GM23338 (cell line): ENCODE results near the gene RRBP1. TPM values are rescaled to one million over a fixed set of nuclear protein-coding genes. Genes with fewer than 3 reads are reported as not detected.

Experiments used
- ATAC-seq: fragments of 200-7000 bp; cut with Tn5 transposase; 3 replicates; pipeline ENCODE4 v1.9.1; 2020
- DNase-seq: peaks from one replicate; pipeline ENCODE4 v3.0.0-alpha.2; 2015; ENCODE audit warnings: low spot score
- H2AFZ ChIP-seq: fragments of 200-600 bp; sonication (generic); 2 replicates; pipeline ENCODE4 v1.8.0; 2016; ENCODE audit warnings: antibody characterized with exemption, mild to moderate bottlenecking, moderate library complexity
- H3F3A ChIP-seq: fragments of 200-600 bp; sonication (generic); replicated peaks from 2 replicates; pipeline ENCODE4 v1.8.0; 2017; ENCODE audit warnings: antibody characterized with exemption, mixed run types, low read depth
- H3K27ac ChIP-seq: fragments of 200-600 bp; sonication (generic); 2 replicates; pipeline ENCODE4 v1.6.1; 2016; ENCODE audit warnings: low read depth
- H3K27me3 ChIP-seq: fragments of 200-600 bp; sonication (generic); 2 replicates; pipeline ENCODE4 v1.8.0; 2016; ENCODE audit warnings: mild to moderate bottlenecking, mixed run types, moderate library complexity; ENCODE audit not compliant: insufficient read depth
- H3K36me3 ChIP-seq: fragments of 200-600 bp; sonication (generic); 2 replicates; pipeline ENCODE4 v1.8.0; 2016; ENCODE audit warnings: mild to moderate bottlenecking; ENCODE audit not compliant: insufficient read depth
- H3K4me1 ChIP-seq: fragments of 200-600 bp; sonication (generic); 2 replicates; pipeline ENCODE4 v1.8.0; 2016; ENCODE audit warnings: mild to moderate bottlenecking, moderate library complexity; ENCODE audit not compliant: insufficient read depth
- H3K4me2 ChIP-seq: fragments of 200-600 bp; sonication (generic); 2 replicates; pipeline ENCODE4 v1.7.1; 2017; ENCODE audit warnings: mixed run types
- H3K4me3 ChIP-seq: fragments of 200-600 bp; sonication (generic); 2 replicates; pipeline ENCODE4 v1.6.1; 2016; ENCODE audit warnings: mixed run types
- H3K79me2 ChIP-seq: fragments of 200-600 bp; sonication (generic); replicated peaks from 2 replicates; pipeline ENCODE4 v1.8.0; 2017; ENCODE audit warnings: mild to moderate bottlenecking; ENCODE audit not compliant: insufficient read depth
- H3K9me2 ChIP-seq: fragments of 200-600 bp; sonication (generic); 2 replicates; pipeline ENCODE4 v1.8.0; 2017; ENCODE audit not compliant: insufficient read depth
- H4K20me1 ChIP-seq: fragments of 200-600 bp; sonication (generic); replicated peaks from 2 replicates; pipeline ENCODE4 v1.8.0; 2017; ENCODE audit warnings: mild to moderate bottlenecking; ENCODE audit not compliant: insufficient read depth
- H3K27ac Mint-ChIP-seq: 2 replicates; pipeline ENCODE4 v1.8.0; 2020; ENCODE audit warnings: inconsistent platforms, mild to moderate bottlenecking, moderate library complexity, mixed read lengths
- H3K27me3 Mint-ChIP-seq: 3 replicates; pipeline ENCODE4 v1.8.0; 2022; ENCODE audit warnings: low read depth, mild to moderate bottlenecking, moderate library complexity, mixed read lengths, inconsistent platforms; ENCODE audit not compliant: insufficient read depth, poor library complexity
- H3K36me3 Mint-ChIP-seq: 3 replicates; pipeline ENCODE4 v1.8.0; 2021; ENCODE audit warnings: low read depth, mild to moderate bottlenecking, inconsistent platforms, moderate library complexity, mixed read lengths
- H3K4me1 Mint-ChIP-seq: 3 replicates; pipeline ENCODE4 v1.8.0; 2020; ENCODE audit warnings: mild to moderate bottlenecking, inconsistent platforms, mixed read lengths
- H3K4me3 Mint-ChIP-seq: 3 replicates; pipeline ENCODE4 v1.8.0; 2021; ENCODE audit warnings: moderate library complexity, mild to moderate bottlenecking, inconsistent platforms, mixed read lengths
- H3K9me3 Mint-ChIP-seq: 3 replicates; pipeline ENCODE4 v1.8.0; 2020; ENCODE audit warnings: moderate library complexity, mild to moderate bottlenecking, inconsistent platforms, mixed read lengths
- CREB1 ChIP-seq: fragments of 250-450 bp; sonication (Bioruptor Pico); IDR thresholded peaks from 2 replicates; pipeline ENCODE4 v1.5.0; 2020; ENCODE audit warnings: low read depth, mild to moderate bottlenecking, moderate library complexity
- EZH2 ChIP-seq: fragments of 200-600 bp; sonication (generic); IDR thresholded peaks from one replicate; pipeline ENCODE4 v1.8.0; 2017; ENCODE audit warnings: antibody characterized with exemption, mild to moderate bottlenecking, low read depth; ENCODE audit not compliant: unreplicated experiment
- EZH2phosphoT487 ChIP-seq: fragments of 200-600 bp; sonication (generic); IDR thresholded peaks from one replicate; pipeline ENCODE4 v1.8.1; 2018; ENCODE audit warnings: antibody characterized with exemption; ENCODE audit not compliant: unreplicated experiment
- JUNB ChIP-seq: IDR thresholded peaks from one replicate; pipeline ENCODE4 v1.6.1; 2016; ENCODE audit warnings: antibody characterized with exemption; ENCODE audit not compliant: unreplicated experiment
- NANOG ChIP-seq: IDR thresholded peaks from 2 replicates; pipeline ENCODE4 v1.6.1; 2016; ENCODE audit warnings: antibody characterized with exemption, borderline replicate concordance
- POLR2AphosphoS5 ChIP-seq: IDR thresholded peaks from 2 replicates; pipeline ENCODE4 v1.6.1; 2016; ENCODE audit warnings: antibody characterized with exemption, low read depth
- STAT1 ChIP-seq: IDR thresholded peaks from one replicate; pipeline ENCODE4 v1.6.1; 2016; ENCODE audit warnings: antibody characterized with exemption; ENCODE audit not compliant: unreplicated experiment
- ZNF114 ChIP-seq: fragments of 250-450 bp; sonication (Bioruptor Pico); IDR thresholded peaks from 2 replicates; pipeline ENCODE4 v1.5.0; 2020; ENCODE audit warnings: mild to moderate bottlenecking, moderate library complexity
- ZNF331 ChIP-seq: fragments of 250-450 bp; sonication (Bioruptor Pico); IDR thresholded peaks from 2 replicates; pipeline ENCODE4 v1.5.0; 2020; ENCODE audit warnings: low read depth, mild to moderate bottlenecking, moderate library complexity
- polyA plus RNA-seq: library from polyadenylated mRNA; unstranded; fragments of >200 nt; fragmentation: Nextera tagmentation; extraction: Ambion mirVana; gene quantifications from 2 replicates; pipeline ENCODE4 v1.2.1, GENCODE V29; 2016
- total RNA-seq: library from RNA; depleted of rRNA; stranded (reverse); fragments of >200 nt; shearing (Covaris generic); gene quantifications from 2 replicates; pipeline ENCODE4 v1.2.3, GENCODE V29; 2014
- TF ChIP-seq, protein P1 (sequence below), 2 experiments: fragments of 200-600 bp in 1 of 2; sonication (generic) in 1 of 2; conservative IDR thresholded peaks; 2 replicates each; pipeline versions ENCODE4 v1.5.1 to v1.6.1; 2016 to 2017; ENCODE audit warnings: antibody characterized with exemption in 2 of 2, low read depth in 2 of 2, mild to moderate bottlenecking in 2 of 2, moderate library complexity in 1 of 2
- TF ChIP-seq, protein P2 (sequence below): fragments of 250-450 bp; sonication (Bioruptor Pico); IDR thresholded peaks from 2 replicates; pipeline ENCODE4 v1.5.0; 2020; ENCODE audit warnings: mild to moderate bottlenecking, moderate library complexity
- TF ChIP-seq, protein P3 (sequence below): IDR thresholded peaks from one replicate; pipeline ENCODE4 v1.6.1; 2018; ENCODE audit warnings: antibody characterized with exemption; ENCODE audit not compliant: unreplicated experiment
- TF ChIP-seq, protein P4 (sequence below): IDR thresholded peaks from 2 replicates; pipeline ENCODE4 v1.6.1; 2016; ENCODE audit warnings: antibody characterized with exemption

The RRBP1 gene
- total and polyA plus RNA-seq, 2 experiments from 2014 or later: 105 to 113 TPM

DNA sequence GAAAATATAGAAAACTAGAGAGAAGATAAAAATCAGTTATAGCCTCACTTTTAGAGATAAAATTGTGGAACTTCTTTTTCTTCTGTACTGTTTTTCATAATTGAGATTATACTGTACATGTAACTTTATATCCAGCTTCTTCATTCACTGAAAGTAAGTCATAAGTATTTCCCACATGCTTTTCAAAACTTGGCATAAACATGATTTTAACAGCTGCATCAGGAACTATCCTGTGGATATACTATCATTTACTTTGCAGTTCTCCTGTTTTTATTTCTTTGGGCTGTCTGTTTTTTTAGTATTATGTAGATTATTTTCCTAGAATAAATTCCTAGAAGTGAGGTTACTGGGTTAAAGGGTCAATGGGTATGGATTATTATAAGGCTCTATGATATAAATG is 97.4 kb downstream of the RRBP1 start:
- Histone ChIP-seq H3K79me2 (peaks cover 99% of the 10 kb centered on the region), H3K4me2 (no peak overlapping the region), H3K4me3 (no peak overlapping the region), H4K20me1 (0 out of 2 replicates have a peak, but pooled peaks cover 3% of the 10 kb centered on the region), H3K27me3 (no peaks in the 10 kb centered on the region), H3K36me3 (no peaks in the 10 kb centered on the region), H3F3A (no peaks in the 10 kb centered on the region), H3K4me1 (0 out of 2 replicates have a peak, but pooled peaks cover 6% of the 10 kb centered on the region), H3K27ac (peak overlapping the region; percentile 8; the same call in 1 of the 2 replicates), H2AFZ (no peak overlapping the region), H3K9me2 (no peaks in the 10 kb centered on the region; the same call in 1 of the 2 replicates)
- ATAC-seq (no peak), DNase-seq (no peak)
- H3K27me3 Mint-ChIP-seq: peaks cover 2% of the 10 kb centered on the region
- H3K4me1 Mint-ChIP-seq: peaks cover 16% of the 10 kb centered on the region
- peaks cover 3% of the 10 kb centered on the region; the same call in 1 of the 3 replicates for H3K36me3 Mint-ChIP-seq
- H3K27ac Mint-ChIP-seq: peak overlapping the region; percentile 8; the same call in 1 of the 2 replicates
- TF ChIP-seq, protein P1, sequence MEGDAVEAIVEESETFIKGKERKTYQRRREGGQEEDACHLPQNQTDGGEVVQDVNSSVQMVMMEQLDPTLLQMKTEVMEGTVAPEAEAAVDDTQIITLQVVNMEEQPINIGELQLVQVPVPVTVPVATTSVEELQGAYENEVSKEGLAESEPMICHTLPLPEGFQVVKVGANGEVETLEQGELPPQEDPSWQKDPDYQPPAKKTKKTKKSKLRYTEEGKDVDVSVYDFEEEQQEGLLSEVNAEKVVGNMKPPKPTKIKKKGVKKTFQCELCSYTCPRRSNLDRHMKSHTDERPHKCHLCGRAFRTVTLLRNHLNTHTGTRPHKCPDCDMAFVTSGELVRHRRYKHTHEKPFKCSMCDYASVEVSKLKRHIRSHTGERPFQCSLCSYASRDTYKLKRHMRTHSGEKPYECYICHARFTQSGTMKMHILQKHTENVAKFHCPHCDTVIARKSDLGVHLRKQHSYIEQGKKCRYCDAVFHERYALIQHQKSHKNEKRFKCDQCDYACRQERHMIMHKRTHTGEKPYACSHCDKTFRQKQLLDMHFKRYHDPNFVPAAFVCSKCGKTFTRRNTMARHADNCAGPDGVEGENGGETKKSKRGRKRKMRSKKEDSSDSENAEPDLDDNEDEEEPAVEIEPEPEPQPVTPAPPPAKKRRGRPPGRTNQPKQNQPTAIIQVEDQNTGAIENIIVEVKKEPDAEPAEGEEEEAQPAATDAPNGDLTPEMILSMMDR (conservative IDR thresholded peaks at IDR 0.05; ENCODE audit: low read depth in 2 of 2): no peak
- TF ChIP-seq CREB1: no peak
- TF ChIP-seq, protein P2, sequence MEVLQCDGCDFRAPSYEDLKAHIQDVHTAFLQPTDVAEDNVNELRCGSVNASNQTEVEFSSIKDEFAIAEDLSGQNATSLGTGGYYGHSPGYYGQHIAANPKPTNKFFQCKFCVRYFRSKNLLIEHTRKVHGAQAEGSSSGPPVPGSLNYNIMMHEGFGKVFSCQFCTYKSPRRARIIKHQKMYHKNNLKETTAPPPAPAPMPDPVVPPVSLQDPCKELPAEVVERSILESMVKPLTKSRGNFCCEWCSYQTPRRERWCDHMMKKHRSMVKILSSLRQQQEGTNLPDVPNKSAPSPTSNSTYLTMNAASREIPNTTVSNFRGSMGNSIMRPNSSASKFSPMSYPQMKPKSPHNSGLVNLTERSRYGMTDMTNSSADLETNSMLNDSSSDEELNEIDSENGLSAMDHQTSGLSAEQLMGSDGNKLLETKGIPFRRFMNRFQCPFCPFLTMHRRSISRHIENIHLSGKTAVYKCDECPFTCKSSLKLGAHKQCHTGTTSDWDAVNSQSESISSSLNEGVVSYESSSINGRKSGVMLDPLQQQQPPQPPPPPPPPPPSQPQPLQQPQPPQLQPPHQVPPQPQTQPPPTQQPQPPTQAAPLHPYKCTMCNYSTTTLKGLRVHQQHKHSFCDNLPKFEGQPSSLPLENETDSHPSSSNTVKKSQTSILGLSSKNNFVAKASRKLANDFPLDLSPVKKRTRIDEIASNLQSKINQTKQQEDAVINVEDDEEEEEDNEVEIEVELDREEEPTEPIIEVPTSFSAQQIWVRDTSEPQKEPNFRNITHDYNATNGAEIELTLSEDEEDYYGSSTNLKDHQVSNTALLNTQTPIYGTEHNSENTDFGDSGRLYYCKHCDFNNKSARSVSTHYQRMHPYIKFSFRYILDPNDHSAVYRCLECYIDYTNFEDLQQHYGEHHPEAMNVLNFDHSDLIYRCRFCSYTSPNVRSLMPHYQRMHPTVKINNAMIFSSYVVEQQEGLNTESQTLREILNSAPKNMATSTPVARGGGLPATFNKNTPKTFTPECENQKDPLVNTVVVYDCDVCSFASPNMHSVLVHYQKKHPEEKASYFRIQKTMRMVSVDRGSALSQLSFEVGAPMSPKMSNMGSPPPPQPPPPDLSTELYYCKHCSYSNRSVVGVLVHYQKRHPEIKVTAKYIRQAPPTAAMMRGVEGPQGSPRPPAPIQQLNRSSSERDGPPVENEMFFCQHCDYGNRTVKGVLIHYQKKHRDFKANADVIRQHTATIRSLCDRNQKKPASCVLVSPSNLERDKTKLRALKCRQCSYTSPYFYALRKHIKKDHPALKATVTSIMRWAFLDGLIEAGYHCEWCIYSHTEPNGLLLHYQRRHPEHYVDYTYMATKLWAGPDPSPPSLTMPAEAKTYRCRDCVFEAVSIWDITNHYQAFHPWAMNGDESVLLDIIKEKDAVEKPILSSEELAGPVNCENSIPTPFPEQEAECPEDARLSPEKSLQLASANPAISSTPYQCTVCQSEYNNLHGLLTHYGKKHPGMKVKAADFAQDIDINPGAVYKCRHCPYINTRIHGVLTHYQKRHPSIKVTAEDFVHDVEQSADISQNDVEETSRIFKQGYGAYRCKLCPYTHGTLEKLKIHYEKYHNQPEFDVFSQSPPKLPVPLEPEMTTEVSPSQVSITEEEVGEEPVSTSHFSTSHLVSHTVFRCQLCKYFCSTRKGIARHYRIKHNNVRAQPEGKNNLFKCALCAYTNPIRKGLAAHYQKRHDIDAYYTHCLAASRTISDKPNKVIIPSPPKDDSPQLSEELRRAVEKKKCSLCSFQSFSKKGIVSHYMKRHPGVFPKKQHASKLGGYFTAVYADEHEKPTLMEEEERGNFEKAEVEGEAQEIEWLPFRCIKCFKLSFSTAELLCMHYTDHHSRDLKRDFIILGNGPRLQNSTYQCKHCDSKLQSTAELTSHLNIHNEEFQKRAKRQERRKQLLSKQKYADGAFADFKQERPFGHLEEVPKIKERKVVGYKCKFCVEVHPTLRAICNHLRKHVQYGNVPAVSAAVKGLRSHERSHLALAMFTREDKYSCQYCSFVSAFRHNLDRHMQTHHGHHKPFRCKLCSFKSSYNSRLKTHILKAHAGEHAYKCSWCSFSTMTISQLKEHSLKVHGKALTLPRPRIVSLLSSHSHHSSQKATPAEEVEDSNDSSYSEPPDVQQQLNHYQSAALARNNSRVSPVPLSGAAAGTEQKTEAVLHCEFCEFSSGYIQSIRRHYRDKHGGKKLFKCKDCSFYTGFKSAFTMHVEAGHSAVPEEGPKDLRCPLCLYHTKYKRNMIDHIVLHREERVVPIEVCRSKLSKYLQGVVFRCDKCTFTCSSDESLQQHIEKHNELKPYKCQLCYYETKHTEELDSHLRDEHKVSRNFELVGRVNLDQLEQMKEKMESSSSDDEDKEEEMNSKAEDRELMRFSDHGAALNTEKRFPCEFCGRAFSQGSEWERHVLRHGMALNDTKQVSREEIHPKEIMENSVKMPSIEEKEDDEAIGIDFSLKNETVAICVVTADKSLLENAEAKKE (CRISPR knock-in tag): no peak
- no peak for TF ChIP-seq NANOG
- TF ChIP-seq, protein P3, sequence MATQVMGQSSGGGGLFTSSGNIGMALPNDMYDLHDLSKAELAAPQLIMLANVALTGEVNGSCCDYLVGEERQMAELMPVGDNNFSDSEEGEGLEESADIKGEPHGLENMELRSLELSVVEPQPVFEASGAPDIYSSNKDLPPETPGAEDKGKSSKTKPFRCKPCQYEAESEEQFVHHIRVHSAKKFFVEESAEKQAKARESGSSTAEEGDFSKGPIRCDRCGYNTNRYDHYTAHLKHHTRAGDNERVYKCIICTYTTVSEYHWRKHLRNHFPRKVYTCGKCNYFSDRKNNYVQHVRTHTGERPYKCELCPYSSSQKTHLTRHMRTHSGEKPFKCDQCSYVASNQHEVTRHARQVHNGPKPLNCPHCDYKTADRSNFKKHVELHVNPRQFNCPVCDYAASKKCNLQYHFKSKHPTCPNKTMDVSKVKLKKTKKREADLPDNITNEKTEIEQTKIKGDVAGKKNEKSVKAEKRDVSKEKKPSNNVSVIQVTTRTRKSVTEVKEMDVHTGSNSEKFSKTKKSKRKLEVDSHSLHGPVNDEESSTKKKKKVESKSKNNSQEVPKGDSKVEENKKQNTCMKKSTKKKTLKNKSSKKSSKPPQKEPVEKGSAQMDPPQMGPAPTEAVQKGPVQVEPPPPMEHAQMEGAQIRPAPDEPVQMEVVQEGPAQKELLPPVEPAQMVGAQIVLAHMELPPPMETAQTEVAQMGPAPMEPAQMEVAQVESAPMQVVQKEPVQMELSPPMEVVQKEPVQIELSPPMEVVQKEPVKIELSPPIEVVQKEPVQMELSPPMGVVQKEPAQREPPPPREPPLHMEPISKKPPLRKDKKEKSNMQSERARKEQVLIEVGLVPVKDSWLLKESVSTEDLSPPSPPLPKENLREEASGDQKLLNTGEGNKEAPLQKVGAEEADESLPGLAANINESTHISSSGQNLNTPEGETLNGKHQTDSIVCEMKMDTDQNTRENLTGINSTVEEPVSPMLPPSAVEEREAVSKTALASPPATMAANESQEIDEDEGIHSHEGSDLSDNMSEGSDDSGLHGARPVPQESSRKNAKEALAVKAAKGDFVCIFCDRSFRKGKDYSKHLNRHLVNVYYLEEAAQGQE: no peak
- TF ChIP-seq POLR2AphosphoS5: no peak
- no peak for TF ChIP-seq STAT1
- TF ChIP-seq, protein P4, sequence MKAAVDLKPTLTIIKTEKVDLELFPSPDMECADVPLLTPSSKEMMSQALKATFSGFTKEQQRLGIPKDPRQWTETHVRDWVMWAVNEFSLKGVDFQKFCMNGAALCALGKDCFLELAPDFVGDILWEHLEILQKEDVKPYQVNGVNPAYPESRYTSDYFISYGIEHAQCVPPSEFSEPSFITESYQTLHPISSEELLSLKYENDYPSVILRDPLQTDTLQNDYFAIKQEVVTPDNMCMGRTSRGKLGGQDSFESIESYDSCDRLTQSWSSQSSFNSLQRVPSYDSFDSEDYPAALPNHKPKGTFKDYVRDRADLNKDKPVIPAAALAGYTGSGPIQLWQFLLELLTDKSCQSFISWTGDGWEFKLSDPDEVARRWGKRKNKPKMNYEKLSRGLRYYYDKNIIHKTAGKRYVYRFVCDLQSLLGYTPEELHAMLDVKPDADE: no peak
- TF ChIP-seq JUNB: no peak
- TF ChIP-seq ZNF331 (CRISPR knock-in tag): no peak
- TF ChIP-seq EZH2phosphoT487: no peak
- TF ChIP-seq EZH2: no peak
- TF ChIP-seq ZNF114: no peak
- H3K9me3 Mint-ChIP-seq: no peaks in the 10 kb centered on the region
- no peak overlapping the region for H3K4me3 Mint-ChIP-seq
